ENCODE data around the gene DMGDH. TPM values are rescaled to one million over a fixed set of nuclear protein-coding genes. Genes with fewer than 3 reads are reported as not detected.
A peak's percentile ranks its signal among the peaks of the same experiment; 100 is the strongest.
"Not testable (repeated sequence)": the region's sequence is repeated elsewhere in the genome, so short reads cannot be mapped to it uniquely, and the experiment has no call there.

DMGDH gene
- total RNA-seq, 1 donor from 2014 or later = 0.60 TPM

DNA sequence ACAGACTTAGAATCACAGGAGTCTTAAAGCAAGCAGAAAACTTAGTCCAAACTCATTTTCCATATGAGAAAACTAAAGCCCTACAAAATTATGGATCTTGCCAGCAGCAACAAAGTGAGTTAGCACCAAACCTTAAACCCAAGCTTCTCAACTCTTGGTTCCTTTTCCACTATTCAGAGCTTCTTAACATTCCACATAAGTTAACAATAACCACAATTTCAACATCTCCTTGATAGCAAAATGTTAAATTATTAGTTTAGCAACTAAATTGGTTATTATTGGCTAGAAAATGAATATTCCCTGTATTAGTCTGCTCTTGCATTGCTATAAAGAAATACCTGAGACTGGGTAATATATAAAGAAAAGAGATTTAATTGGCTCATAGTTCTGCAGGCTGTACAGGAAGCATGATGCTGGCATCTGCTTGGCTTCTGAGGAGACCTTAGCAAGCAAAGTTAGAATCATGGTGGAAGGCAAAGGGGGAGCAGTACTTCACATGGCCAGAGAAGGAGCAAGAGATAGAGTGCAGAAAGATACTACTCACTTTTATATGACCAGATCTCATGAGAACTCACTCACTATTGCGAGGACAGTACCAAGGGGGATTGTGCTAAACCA, 58.1 kb downstream of the DMGDH start:
- no peak for ATAC-seq

- no peak for ATAC-seq
Measured at GRCh38 chr5:79008362-79008761, 61.1 kb downstream of the DMGDH start.

DNA sequence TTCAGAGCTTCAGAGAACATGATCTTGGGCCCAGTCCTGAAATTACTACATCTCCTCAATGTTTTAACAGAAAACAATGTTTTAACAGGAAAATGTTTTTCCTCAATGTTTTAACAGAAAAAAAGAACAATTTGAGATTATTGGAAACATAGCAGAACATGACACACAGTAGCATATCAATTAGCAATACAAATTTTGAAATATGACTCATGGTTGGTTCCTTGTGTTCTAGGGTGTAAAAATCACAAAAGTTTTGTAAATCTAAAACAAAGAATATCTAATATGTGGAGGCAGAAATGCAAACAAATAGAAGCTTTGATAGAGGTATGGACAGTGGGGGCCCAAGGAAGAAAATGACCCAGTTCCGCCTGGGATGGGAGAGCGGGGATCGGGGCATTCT, 61.6 kb downstream of the DMGDH start:
- no peak for ATAC-seq

DNA sequence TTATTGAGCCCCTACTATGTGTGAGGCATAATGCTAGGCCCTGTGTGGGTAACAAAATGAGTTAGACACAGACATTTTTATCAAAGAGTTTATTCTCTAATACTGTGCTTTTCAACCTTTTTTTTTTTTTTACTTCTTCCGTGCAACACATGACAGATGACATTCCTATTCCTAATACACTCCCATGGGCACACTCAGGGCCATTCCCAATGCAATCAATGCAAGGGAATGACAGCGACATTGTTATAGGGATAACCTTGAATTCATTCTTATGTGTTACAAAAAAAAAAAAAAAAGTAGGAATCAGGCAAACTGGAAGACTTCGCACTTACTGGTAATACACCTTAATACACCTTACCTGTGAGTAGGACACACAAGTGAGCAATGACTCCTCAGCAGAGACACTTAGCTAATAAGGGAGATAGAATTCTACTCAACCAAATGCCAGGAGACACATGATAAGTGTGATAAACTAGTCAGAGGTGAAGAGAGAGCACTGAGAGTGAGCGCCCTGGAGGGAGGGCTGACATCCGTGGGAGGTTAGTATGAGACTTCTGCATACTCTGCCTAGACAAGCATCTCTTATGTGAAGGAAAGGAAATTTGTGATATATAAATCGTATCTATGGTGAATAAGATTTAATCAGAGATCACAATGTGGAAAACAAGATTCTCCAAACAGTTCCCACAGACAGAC, 63.4 kb downstream of the DMGDH start:
- no peak for ATAC-seq

DNA sequence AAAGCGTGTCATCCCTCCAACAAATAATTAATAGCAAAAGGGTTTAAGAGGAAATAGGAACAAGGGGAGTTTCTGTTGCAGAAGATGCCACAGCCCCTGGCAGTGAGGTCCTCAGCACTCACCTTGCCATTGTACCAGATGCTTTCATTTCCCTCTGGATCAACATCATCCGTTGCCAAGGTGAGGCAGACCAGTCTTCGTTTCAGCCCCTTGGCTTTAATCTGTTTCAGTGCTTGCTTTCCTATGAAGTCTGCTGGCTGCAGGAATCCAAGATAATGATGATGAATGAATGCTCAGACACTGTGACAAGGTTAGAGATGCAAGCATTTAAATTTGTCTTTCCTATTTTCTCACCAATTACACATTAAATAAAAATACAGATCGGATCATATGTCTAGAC, 64.3 kb downstream of the DMGDH start:
- no peak for ATAC-seq

- no peak for ATAC-seq
Measured at GRCh38 chr5:79002374-79002773, 67.1 kb downstream of the DMGDH start.

GRCh38 chr5:79001471-79001870, 68.0 kb downstream of the DMGDH start:
- no peak for ATAC-seq

DNA sequence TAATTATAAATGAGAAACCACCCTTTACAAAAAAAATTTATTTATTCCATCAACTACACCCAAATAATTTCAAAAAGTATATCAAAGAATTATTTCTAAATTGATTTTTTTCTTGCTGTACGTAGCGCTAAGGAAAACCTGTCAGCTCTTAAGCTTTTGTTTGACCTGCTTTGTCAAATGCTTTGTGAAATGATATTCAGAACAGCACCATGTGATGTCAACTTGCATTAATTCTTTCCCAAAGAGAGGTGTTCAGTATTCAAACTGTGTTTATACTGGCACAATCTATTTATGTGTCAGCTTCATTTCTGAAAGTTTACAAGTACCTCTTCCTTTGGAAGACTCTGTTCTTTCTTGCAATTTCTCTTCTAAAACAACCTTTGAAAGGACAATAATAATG, 72.4 kb downstream of the DMGDH start:
- ATAC-seq = no peak

DNA sequence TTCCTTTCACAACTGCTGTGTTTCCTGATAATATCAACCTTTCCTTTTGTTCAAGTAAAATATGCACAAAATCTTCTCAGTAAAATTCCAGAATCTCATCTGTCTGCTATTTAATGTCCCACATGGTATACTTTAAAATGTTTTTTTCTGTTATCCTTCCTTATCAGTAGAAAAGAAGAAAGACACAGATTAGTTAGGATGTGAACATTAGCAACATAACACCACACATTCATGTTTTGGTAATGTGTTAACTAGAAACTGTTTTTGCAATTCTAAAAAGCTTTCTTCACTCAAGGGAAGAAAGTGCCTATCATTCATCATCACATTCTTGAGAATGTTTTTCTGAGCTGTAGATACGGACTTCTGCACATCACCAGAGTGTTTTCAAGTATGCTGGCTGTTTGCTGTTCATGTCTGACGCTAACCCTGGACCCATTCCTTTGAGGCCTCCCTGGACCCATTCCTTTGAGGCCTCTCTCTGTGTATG, 73.9 kb downstream of the DMGDH start:
- no peak for ATAC-seq

DNA sequence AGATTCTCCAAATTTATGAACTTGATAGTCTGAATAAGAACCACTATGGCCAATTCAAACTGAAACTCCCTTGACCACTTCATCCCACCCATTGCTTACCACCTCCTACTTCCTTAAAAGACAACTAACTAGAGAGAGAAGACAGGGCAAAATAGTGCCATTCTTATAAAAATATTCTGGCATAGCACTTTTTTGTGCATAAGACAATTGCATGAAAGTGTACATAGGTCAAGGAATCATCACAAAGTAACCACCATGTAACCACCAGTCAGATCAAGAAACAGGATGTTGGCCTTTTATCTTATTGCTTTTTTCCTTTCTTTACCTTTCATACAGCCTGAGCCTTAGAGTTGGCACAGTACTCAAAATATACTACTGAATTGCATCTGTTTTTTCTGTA, 76.3 kb downstream of the DMGDH start:
- ATAC-seq = no peak

DNA sequence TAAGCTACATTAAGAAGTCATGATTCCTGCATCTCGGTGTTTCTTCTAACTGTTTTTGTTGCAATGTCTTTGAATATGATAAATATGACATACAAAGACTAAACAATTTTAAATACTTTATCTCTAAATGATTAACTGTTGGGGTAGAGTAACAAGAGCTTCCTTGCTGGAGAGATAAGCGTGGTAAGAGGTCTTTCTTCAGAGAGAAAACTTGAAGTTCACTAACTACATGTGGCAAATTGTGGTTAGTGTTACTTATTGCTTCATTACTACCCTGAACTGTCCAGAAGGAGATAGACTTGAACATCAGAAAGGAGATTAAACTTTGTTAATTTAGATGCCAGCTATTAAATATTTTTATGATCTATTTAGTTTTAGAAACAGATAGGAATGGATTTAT, 77.3 kb downstream of the DMGDH start:
- ATAC-seq = no peak

- ATAC-seq = no peak
Measured at GRCh38 chr5:78989080-78989479, 80.4 kb downstream of the DMGDH start.

GRCh38 chr5:78985725-78986223, 83.7 kb downstream of the DMGDH start:
- ATAC-seq = peak; percentile 31

DNA sequence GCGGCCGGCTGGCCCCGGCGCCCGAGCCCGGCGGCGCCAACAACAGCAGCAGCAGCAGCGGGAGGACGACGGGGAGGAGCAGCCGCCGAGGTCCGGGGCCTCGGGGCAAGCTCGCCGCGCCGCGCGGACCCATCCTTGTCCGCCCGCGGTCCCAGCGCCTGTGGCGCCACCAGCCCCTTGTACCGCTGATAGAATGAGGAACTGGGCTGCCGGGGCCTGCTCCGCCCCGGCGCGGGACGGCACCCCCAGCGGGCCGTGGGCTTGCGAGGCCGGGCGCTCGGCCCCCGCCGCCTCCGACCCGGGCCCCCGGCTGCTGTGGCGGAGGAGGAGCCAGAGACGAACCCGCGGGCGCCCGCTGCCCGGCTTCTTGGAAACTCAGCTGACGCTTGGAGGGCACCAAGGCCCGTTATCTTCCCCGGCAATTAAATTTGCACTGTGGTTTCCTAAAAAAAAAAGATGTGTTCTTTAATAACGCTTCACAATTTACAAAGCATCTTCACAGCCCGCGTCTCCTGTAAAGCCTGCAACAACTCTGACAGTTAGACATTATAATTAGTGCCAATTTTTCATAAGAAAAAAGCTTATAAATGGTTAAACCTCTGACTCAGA, 84.3 kb downstream of the DMGDH start, which contains the start of gene ARSB:
ARSB (minus strand) TSS at position 195 of the 609 bp plus-strand sequence; CDS start at position 133, 62 bp downstream.
- ATAC-seq = peak; percentile 59

- ATAC-seq = peak; percentile 67
Measured at GRCh38 chr5:78984439-78985115, 84.9 kb downstream of the DMGDH start.

DNA sequence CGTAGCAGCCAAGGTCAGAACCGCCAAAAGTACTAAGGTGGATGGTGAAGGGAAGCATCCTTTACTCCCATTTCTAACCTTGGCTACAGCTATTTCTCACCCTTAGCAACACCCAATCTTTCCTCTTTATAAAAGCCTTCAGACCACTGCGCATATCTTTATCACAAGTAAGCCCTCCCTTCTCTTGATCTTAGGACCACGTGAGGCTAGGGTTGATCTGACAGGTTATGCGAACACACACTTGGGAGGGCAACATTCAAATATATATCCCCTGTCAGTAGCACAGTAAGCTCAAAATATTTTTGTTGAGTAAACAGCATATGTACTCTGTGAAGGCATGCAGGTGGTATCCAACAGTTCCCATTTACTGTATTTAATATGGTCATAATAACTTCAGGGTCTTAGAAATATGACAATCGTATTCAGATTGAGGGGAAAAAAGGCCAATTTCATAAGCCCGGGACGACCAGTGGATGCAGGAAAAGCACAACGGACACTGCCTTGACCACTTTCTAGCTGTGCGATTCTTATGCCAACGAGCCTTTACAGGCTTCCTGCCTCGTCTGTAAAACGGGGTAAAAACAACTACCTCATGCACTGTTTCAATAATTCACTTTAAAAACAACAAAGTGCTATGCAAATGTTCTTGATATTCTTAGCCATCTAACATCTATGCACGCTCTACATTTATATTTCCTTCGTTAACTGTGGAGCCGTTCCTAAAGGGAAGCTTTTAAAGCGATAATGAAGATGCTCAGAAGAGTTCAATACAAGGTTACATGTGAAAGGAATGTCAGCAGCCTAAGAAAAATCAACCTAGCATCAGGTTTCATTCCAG, 85.7 kb downstream of the DMGDH start:
- no peak for ATAC-seq

DNA sequence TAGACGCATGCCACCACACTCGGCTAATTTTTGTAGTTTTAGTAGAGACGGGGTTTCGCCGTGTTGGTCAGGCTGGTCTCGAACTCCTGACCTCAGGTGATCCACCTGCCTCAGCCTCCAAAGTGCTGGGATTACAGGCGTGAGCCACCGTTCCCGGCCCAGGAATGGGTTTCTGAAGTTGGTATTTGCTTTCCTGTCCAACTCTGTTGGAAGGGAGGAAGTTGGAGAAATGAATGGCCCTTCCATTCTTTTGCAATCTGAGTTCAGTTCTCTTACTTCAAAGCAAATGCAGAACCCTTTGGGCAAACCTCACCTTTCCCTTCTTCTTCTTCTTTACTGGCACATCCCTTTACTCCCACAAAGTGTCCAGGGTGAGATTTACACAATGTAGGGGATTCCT, 86.3 kb downstream of the DMGDH start:
- ATAC-seq = not testable (repeated sequence)

DNA sequence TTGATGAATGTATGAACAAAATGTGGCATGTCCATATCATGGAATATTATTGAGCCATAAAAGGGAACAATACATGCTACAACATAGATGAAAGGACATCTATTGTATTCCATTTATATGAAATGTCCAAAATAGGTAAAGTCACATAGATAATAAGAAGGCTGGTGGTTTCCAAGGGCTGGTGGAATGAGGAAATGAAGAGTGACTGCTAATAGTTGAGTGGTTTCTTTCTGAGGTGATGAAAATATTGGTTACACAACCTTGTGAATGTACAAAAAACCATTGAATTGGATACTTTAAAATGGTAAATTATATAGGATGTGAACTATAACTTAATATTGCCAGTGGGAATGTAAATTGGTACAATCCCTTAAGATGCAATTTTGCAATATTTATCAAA, 89.6 kb downstream of the DMGDH start:
- no peak for ATAC-seq

GRCh38 chr5:78979117-78979742, 90.2 kb downstream of the DMGDH start:
- no peak for ATAC-seq

DNA sequence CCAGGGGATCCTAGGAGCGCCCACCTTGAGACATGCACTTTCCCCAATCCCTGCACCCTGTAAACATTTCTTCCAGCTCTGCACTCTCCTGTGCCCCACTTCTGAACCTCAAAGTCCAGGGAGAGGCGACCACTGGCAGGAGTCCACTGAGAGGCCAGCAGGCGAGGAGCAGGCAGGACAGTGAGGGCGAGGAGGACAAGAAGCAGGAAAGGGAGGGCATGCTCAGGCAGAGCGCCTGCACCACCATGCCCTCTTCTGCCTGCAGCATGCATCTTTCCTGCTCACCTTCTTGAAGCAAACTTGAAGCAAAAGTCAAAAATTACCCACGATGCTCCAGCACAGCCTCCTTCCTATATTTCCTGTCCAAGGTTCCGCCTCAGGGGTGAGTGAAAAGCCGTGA, 94.4 kb downstream of the DMGDH start:
- no peak for ATAC-seq

- ATAC-seq = no peak
Measured at GRCh38 chr5:78974601-78975000, 94.9 kb downstream of the DMGDH start.

DNA sequence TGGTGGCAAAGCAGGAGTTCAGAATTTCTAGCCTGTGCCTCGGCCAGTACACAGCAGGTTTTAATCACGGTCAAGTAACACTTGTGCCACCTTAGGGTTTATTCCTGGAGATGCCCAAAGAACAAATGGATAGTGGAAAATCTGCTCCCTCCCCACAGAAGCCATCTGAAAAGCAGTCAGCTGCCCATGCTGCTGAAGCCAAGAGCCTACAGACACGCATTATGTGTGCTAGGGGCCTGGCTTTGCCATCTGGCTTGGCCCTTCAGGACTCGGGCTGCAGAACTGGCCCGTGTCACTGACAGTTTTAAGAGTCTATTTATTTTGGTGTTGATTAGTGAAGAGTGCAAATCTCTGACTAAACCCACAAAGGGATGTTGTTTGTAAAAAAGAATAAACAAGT, 95.5 kb downstream of the DMGDH start:
- no peak for ATAC-seq
